ENCODE data around the gene CDK9. TPM values are rescaled to one million over a fixed set of nuclear protein-coding genes. Genes with fewer than 3 reads are reported as not detected.

The CDK9 gene
- total and polyA plus RNA-seq, 7 donors, result 26.5 to 46.1 (median 39.3) TPM

GRCh38 chr9:127761491-127761956, 24.3 kb upstream of the CDK9 start:
- no peaks in the 10 kb centered on the region for H3K36me3 ChIP-seq (ENCODE audit: insufficient read depth in 1 of 2, low read depth in 1 of 2)
- peak overlapping the region; percentile 46 for H3K4me3 ChIP-seq
- peaks cover 4% of the 10 kb centered on the region for H3K4me1 ChIP-seq
- no peaks in the 10 kb centered on the region for H3K9me3 ChIP-seq
- 27 to 36% (median 27%) methylated on average over 5 of the region's 5 CpGs for WGBS, 3 donors
- H3K27ac ChIP-seq, result peak overlapping the region; percentile 16
- intact Hi-C loops (cut with DNase I), result no loop called here
- no peak for DNase-seq
- ATAC-seq, result no peak
- H3K27me3 ChIP-seq (ENCODE audit: insufficient read depth in 3 of 3, low read length in 2 of 3), result peaks cover 0 to 9% (median 3%) of the 10 kb centered on the region in 3 donors
- TF ChIP-seq CTCF (IDR thresholded peaks at IDR 0.05), result no peak

GRCh38 chr9:127762111-127762676, 23.6 kb upstream of the CDK9 start:
- intact Hi-C loops (cut with DNase I), result no loop called here

DNA sequence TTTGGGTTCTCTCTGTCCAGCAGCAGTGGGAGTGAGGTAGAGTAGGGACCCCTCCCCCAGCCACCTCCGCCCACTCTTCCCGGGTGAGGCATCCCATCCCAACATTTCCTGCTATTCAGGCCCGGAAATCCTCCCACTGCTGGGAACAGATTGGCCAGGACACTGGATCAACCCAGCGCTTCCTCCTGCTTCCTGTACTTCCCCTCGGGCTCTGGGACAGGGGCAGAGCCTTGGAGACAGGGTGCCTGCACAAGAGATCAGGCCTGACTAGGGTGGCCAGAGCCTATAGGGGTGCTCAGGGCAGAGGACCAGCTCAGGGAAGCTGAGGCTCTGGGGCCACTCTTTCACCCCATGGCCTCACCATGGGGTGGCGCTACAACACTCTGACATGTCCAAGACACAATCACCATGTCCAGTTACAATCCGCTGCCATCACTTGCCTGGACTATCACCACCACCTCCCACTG, 21.9 kb upstream of the CDK9 start:
- no peaks in the 10 kb centered on the region for H3K9me3 ChIP-seq
- TF ChIP-seq CTCF (IDR thresholded peaks at IDR 0.05), result peak; percentile 25
- peak; percentile 50 to 69 (median 64) for ATAC-seq
- H3K36me3 ChIP-seq (ENCODE audit: insufficient read depth in 1 of 2, low read depth in 1 of 2), result no peaks in the 10 kb centered on the region
- no peak overlapping the region for H3K4me3 ChIP-seq
- peaks cover 0 to 4% (median 3%) of the 10 kb centered on the region in 3 donors for H3K27me3 ChIP-seq (ENCODE audit: insufficient read depth in 3 of 3, low read length in 2 of 3)
- peak overlapping the region; percentile 65 for H3K27ac ChIP-seq
- peak; percentile 63 to 67 for DNase-seq
- peaks cover 4% of the 10 kb centered on the region for H3K4me1 ChIP-seq
- intact Hi-C loops (cut with DNase I), result no loop called here
- WGBS, 3 donors, result 41 to 55% (median 49%) methylated on average over 7 of the region's 7 CpGs

More at GRCh38 chr9:127762111-127762676, 23.6 kb upstream of the CDK9 start:
- WGBS, 3 donors, result 41 to 45% (median 45%) methylated on average over 16 of the region's 16 CpGs
- H3K4me1 ChIP-seq, result peaks cover 4% of the 10 kb centered on the region
- H3K4me3 ChIP-seq, result peak overlapping the region; percentile 46
- peak in 1 of 2 donors; percentile 67 for DNase-seq
- no peaks in the 10 kb centered on the region for H3K9me3 ChIP-seq
- H3K27ac ChIP-seq, result peak overlapping the region; percentile 65
- peak in 3 of 4 donors; percentile 46 to 70 (median 65) for ATAC-seq
- no peak for TF ChIP-seq CTCF (IDR thresholded peaks at IDR 0.05)
- peaks cover 0 to 4% (median 3%) of the 10 kb centered on the region in 3 donors for H3K27me3 ChIP-seq (ENCODE audit: insufficient read depth in 3 of 3, low read length in 2 of 3)
- no peaks in the 10 kb centered on the region for H3K36me3 ChIP-seq (ENCODE audit: insufficient read depth in 1 of 2, low read depth in 1 of 2)

GRCh38 chr9:127765418-127765817, 20.4 kb upstream of the CDK9 start:
- Histone ChIP-seq H3K36me3 (ENCODE audit: insufficient read depth in 1 of 2, low read depth in 1 of 2) (no peaks in the 10 kb centered on the region), H3K27me3 (ENCODE audit: insufficient read depth in 3 of 3, low read length in 2 of 3) (peaks cover 0 to 4% (median 3%) of the 10 kb centered on the region in 3 donors), H3K4me3 (no peak overlapping the region), H3K4me1 (peaks cover 4% of the 10 kb centered on the region), H3K9me3 (no peaks in the 10 kb centered on the region), H3K27ac (no peak overlapping the region)
- 72 to 86% (median 79%) methylated on average over 1 of the region's 1 CpG for WGBS, 3 donors
- DNase-seq (no peak), ATAC-seq (no peak)
- intact Hi-C loops (cut with DNase I), result no loop called here
- no peak for TF ChIP-seq CTCF (IDR thresholded peaks at IDR 0.05)

Data from psoas muscle (tissue), 8 donors.